OCI-LY7 (cell line): ENCODE results near the gene GRWD1. TPM values are rescaled to one million over a fixed set of nuclear protein-coding genes. Genes with fewer than 3 reads are reported as not detected.

ENCODE experiments used
- BruUV-seq: library from RNA; stranded (reverse); fragments of 400-500 nt; replicated peaks from 2 replicates; lab custom pipeline; 2021; lab: Mats Ljungman, UMichigan
- CTCF ChIA-PET: fragments of 300-600 bp; sonication (Branson Sonifier 250); formaldehyde crosslinking; loops from one replicate; lab custom pipeline; 2022; ENCODE audit warnings: antibody characterized with exemption; ENCODE audit not compliant: unreplicated experiment; lab: Charles Lee
- POLR2A ChIA-PET: fragments of 300-600 bp; sonication (Branson Sonifier 250); formaldehyde crosslinking; loops from one replicate; lab custom pipeline; 2022; ENCODE audit warnings: antibody characterized with exemption; lab: Charles Lee
- DNase-seq: peaks from one replicate; pipeline ENCODE4 v3.0.0-alpha.2; 2015; ENCODE audit warnings: low spot score
- H2AFZ ChIP-seq: fragments of 200-600 bp; sonication (generic), shearing (Covaris generic); 2 replicates; pipeline ENCODE4 v1.6.1; 2014; ENCODE audit warnings: mild to moderate bottlenecking, antibody characterized with exemption, low read length, moderate library complexity
- H3K27ac ChIP-seq: fragments of 200-600 bp; sonication (generic); 2 replicates; pipeline ENCODE4 v1.5.1; 2014; ENCODE audit warnings: mixed run types, low read depth, mild to moderate bottlenecking, moderate library complexity, low read length, inconsistent platforms; ENCODE audit not compliant: poor library complexity, severe bottlenecking
- H3K36me3 ChIP-seq: fragments of 200-600 bp; sonication (generic); 2 replicates; pipeline ENCODE4 v1.6.1; 2014; ENCODE audit warnings: mild to moderate bottlenecking, antibody characterized with exemption, low read length, moderate library complexity, mixed read lengths; ENCODE audit not compliant: insufficient read depth
- H3K4me1 ChIP-seq: fragments of 200-600 bp; sonication (generic); 2 replicates; pipeline ENCODE4 v1.5.1; 2014; ENCODE audit warnings: mild to moderate bottlenecking, low read length; ENCODE audit not compliant: insufficient read depth, poor library complexity, severe bottlenecking
- H3K4me2 ChIP-seq: fragments of 200-600 bp; sonication (generic); 2 replicates; pipeline ENCODE4 v1.6.1; 2014; ENCODE audit warnings: mild to moderate bottlenecking, low read length
- H3K4me3 ChIP-seq: fragments of 200-600 bp; sonication (generic); 2 replicates; pipeline ENCODE4 v1.5.1; 2014; ENCODE audit warnings: mild to moderate bottlenecking, low read depth, low read length; ENCODE audit not compliant: poor library complexity, severe bottlenecking
- H3K79me2 ChIP-seq: fragments of 200-600 bp; sonication (generic); 2 replicates; pipeline ENCODE4 v1.6.1; 2016; ENCODE audit warnings: low read depth, mild to moderate bottlenecking, low read length, moderate library complexity, mixed read lengths; ENCODE audit not compliant: insufficient read depth
- H3K9me2 ChIP-seq: fragments of 200-600 bp; sonication (generic); 2 replicates; pipeline ENCODE4 v1.6.1; 2016; ENCODE audit warnings: mild to moderate bottlenecking, low read length, mixed read lengths; ENCODE audit not compliant: insufficient read depth
- H3K9me3 ChIP-seq: fragments of 200-600 bp; sonication (generic); 2 replicates; pipeline ENCODE4 v1.6.1; 2014; ENCODE audit warnings: mild to moderate bottlenecking, mixed run types, low read length, mixed read lengths
- H4K20me1 ChIP-seq: fragments of 200-600 bp; sonication (generic); 2 replicates; pipeline ENCODE4 v1.6.1; 2014; ENCODE audit warnings: mild to moderate bottlenecking, antibody characterized with exemption, low read length, moderate library complexity, mixed read lengths; ENCODE audit not compliant: insufficient read depth
- CTCF ChIP-seq: fragments of 200-600 bp; sonication (generic); conservative IDR thresholded peaks from 2 replicates; pipeline ENCODE4 v1.5.1; 2014; ENCODE audit warnings: mild to moderate bottlenecking, antibody characterized with exemption, low read length, moderate library complexity, mixed read lengths
- EZH2phosphoT487 ChIP-seq: fragments of 200-600 bp; sonication (generic); IDR thresholded peaks from 2 replicates; pipeline ENCODE4 v1.6.1; 2018; ENCODE audit warnings: low read depth, borderline replicate concordance, mild to moderate bottlenecking, mixed run types, antibody characterized with exemption, low read length, moderate library complexity, mixed read lengths
- intact Hi-C: fragments of 100-400 bp; cut with micrococcal nuclease; formaldehyde crosslinking; loops from one replicate; pipeline ENCODE4 v1.10.0; 2022; ENCODE audit not compliant: unreplicated experiment
- total RNA-seq, 2 experiments: library from RNA; depleted of rRNA in 1 of 2; stranded (reverse); fragments of >200 nt in 1 of 2; shearing (Covaris generic) in 1 of 2; gene quantifications; 2 replicates each; pipeline ENCODE4 v1.2.3, GENCODE V29; 2014 to 2022

GRWD1 gene
- total RNA-seq, 2 experiments from 2014 or later, result 32.1 to 35.8 TPM

GRCh38 chr19:48481846-48482639, 36.3 kb downstream of the GRWD1 start:
- POLR2A ChIA-PET, result no interaction called here
- TF ChIP-seq EZH2phosphoT487 (no peak), CTCF (no peak)
- Histone ChIP-seq H3K79me2 (no peaks in the 10 kb centered on the region), H3K4me3 (no peak overlapping the region), H3K4me2 (no peak overlapping the region), H3K9me3 (no peaks in the 10 kb centered on the region), H3K9me2 (no peaks in the 10 kb centered on the region), H4K20me1 (no peaks in the 10 kb centered on the region), H3K4me1 (no peaks in the 10 kb centered on the region), H3K27ac (no peak overlapping the region), H2AFZ (no peak overlapping the region), H3K36me3 (peaks cover 27% of the 10 kb centered on the region)
- TSS peak; percentile 66 for BruUV-seq
- CTCF ChIA-PET, result no interaction called here
- no peak for DNase-seq
- intact Hi-C loops, result no loop called here

- H3K9me2 ChIP-seq, result no peaks in the 10 kb centered on the region
- no peaks in the 10 kb centered on the region for H4K20me1 ChIP-seq
- no peak for DNase-seq
- ChIA-PET CTCF (no interaction called here), POLR2A (no interaction called here)
- H3K4me1 ChIP-seq, result no peaks in the 10 kb centered on the region
- H2AFZ ChIP-seq, result no peak overlapping the region
- TF ChIP-seq EZH2phosphoT487 (no peak), CTCF (no peak)
- H3K4me2 ChIP-seq, result no peak overlapping the region
- no peaks in the 10 kb centered on the region for H3K79me2 ChIP-seq
- no peak overlapping the region for H3K4me3 ChIP-seq
- no peaks in the 10 kb centered on the region for H3K9me3 ChIP-seq
- peaks cover 27% of the 10 kb centered on the region for H3K36me3 ChIP-seq
- no TSS peak for BruUV-seq
- intact Hi-C loops, result no loop called here
- no peak overlapping the region for H3K27ac ChIP-seq
Measured at GRCh38 chr19:48483301-48483700, 37.5 kb downstream of the GRWD1 start.

GRCh38 chr19:48484247-48484893, 38.6 kb downstream of the GRWD1 start:
- ChIA-PET POLR2A (no interaction called here), CTCF (no interaction called here)
- H3K4me2 ChIP-seq, result no peak overlapping the region
- no TSS peak for BruUV-seq
- no peak overlapping the region for H3K4me3 ChIP-seq
- H4K20me1 ChIP-seq, result no peaks in the 10 kb centered on the region
- H3K36me3 ChIP-seq, result peaks cover 20% of the 10 kb centered on the region
- no peak overlapping the region for H3K27ac ChIP-seq
- no peak for DNase-seq
- no peak overlapping the region for H2AFZ ChIP-seq
- no peak for TF ChIP-seq CTCF
- TF ChIP-seq EZH2phosphoT487, result no peak
- no peaks in the 10 kb centered on the region for H3K79me2 ChIP-seq
- intact Hi-C loops, result no loop called here
- H3K4me1 ChIP-seq, result no peaks in the 10 kb centered on the region
- H3K9me2 ChIP-seq, result no peaks in the 10 kb centered on the region
- H3K9me3 ChIP-seq, result no peaks in the 10 kb centered on the region
